HFF-Myc (cell line): ENCODE data around the gene ADAMTSL5.

Experiments
- DNase-seq: peaks from one replicate; pipeline ENCODE4 v3.0.0-alpha.2; 2011; ENCODE audit warnings: low read depth; ENCODE audit errors: extremely low read depth
- H3K4me3 ChIP-seq: replicated peaks from 2 replicates; pipeline ENCODE4 v1.5.1; 2011; ENCODE audit warnings: low read depth, mild to moderate bottlenecking, control low read depth, low read length
- TF ChIP-seq, protein P1 (sequence below): IDR thresholded peaks from 2 replicates; pipeline ENCODE4 v1.5.1; 2012; ENCODE audit warnings: mild to moderate bottlenecking, low read depth, low read length, control low read depth; ENCODE audit errors: missing control alignments

ADAMTSL5 gene

DNA sequence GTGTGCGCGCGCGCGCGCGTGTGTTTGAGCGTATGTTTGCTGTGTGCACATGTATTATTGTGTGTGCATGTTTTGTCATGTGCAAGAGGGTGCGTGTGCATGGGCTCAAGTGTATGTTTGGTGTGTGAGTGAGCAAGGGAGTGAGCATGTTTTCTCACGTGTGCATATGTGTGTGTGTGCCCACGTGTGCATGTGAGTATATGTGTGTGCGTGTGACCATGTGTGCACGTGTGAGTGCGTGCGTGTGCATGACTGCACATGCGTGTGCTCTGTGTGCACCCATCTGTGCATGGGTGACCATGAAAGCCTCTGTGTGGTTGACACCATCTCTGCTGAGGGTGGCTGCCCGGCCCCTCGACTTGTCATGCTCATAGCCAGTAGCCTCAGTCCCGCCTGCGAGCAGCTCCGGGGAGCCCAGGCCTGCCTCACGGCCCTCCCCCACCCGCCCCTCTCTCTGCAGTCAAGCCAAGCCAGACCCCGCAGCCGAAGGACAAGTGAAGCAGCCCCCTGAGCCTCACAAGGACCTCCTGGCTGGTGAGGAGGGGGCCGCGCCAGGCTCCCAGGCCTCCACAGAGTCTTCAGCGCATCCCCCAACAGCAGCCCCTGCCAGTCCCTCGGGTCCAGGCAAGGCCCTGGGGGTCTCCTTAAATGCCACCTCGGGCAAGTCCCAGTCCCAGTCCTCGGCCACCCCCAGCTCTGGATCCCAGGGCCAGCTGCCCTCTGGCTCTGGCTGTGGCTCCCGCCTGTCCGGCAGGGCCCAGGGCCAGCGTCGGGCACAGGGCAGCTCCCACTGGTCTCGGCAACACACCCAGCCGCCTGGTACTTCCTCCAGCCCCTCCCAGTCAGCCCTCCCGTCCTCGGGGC is 15.9 kb downstream of the ADAMTSL5 start:
- TF ChIP-seq, protein P1, sequence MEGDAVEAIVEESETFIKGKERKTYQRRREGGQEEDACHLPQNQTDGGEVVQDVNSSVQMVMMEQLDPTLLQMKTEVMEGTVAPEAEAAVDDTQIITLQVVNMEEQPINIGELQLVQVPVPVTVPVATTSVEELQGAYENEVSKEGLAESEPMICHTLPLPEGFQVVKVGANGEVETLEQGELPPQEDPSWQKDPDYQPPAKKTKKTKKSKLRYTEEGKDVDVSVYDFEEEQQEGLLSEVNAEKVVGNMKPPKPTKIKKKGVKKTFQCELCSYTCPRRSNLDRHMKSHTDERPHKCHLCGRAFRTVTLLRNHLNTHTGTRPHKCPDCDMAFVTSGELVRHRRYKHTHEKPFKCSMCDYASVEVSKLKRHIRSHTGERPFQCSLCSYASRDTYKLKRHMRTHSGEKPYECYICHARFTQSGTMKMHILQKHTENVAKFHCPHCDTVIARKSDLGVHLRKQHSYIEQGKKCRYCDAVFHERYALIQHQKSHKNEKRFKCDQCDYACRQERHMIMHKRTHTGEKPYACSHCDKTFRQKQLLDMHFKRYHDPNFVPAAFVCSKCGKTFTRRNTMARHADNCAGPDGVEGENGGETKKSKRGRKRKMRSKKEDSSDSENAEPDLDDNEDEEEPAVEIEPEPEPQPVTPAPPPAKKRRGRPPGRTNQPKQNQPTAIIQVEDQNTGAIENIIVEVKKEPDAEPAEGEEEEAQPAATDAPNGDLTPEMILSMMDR: no peak
- DNase-seq: no peak
- H3K4me3 ChIP-seq: no peak overlapping the region

GRCh38 chr19:1495799-1496713 is 16.8 kb downstream of the ADAMTSL5 start:
- DNase-seq: no peak
- TF ChIP-seq, protein P1: no peak

GRCh38 chr19:1495051-1495798 is 17.6 kb downstream of the ADAMTSL5 start:
- no peak overlapping the region for H3K4me3 ChIP-seq
- no peak for DNase-seq
- TF ChIP-seq, protein P1: no peak

More at GRCh38 chr19:1495799-1496713, 16.8 kb downstream of the ADAMTSL5 start:
- no peak overlapping the region for H3K4me3 ChIP-seq

GRCh38 chr19:1494115-1494815 is 18.6 kb downstream of the ADAMTSL5 start:
- DNase-seq: no peak
- no peak overlapping the region for H3K4me3 ChIP-seq
- TF ChIP-seq, protein P1: no peak

DNA sequence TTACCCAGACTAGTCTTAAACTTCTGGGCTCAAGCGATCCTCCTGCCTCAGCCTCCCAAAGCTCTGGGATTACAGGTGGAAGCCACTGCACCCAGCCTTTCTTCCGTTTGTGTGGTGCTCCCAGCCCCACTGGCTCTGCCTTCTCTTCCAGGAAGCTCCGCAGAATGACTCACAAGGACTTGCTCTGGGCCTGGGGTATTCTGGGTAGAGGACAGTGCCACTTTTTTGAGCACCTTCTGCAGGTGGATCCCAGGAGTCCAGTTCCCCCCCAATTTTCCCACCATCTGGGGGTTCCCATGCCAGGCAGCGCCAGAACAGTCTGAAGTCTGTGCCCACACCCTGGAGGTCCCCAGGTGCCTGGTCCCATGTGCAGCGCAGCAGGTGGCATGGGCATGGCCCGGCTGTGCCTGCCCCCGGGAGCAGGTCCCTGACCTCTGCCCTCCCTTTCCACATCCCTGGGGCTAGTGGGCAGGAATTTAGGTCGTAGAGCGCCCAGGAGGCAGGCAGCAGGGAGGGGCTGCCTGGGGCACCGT is 20.3 kb downstream of the ADAMTSL5 start:
- H3K4me3 ChIP-seq: no peak overlapping the region
- DNase-seq: no peak
- TF ChIP-seq, protein P1: no peak

DNA sequence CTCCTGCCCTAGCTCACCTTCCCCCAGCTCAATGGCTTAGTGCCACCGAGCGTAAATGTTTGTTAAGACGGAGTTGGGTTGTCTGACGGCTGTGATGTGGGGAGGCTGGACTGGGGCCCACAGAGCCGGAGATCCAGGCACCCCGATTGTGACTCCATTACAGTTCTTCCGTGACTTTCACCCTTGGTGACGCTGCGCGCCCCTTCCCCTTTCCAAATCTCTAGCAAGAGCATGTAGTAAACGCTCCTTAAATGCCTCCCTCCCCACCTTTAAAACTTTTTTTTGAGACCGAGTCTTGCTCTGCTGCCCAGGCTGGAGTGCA is 21.0 kb downstream of the ADAMTSL5 start:
- TF ChIP-seq, protein P1: no peak
- H3K4me3 ChIP-seq: no peak overlapping the region
- no peak for DNase-seq
